Stimulated activated CD4-positive, alpha-beta T cell treated with anti-CD3 and anti-CD28 coated beads, TNF-alpha, amount 100 ng/mL, for 1 hour (primary cell): ENCODE data around the gene LRRC72.
"Not testable (repeated sequence)": the region's sequence is repeated elsewhere in the genome, so short reads cannot be mapped to it uniquely, and the experiment has no call there.

Experiments
- DNase-seq, 3 donors: peaks; one replicate each; pipeline ENCODE4 v3.0.0-alpha.2; 2020; ENCODE audit warnings: low read depth in 3 of 3, low spot score in 1 of 3

The LRRC72 gene

GRCh38 chr7:16526742-16527540 lies at the start of gene LRRC72:
Gene LRRC72 (plus strand): TSS chr7:16526825. CDS start chr7:16526953, 128 bp downstream.
- DNase-seq: no peak

- no peak for DNase-seq
Measured at GRCh38 chr7:16479161-16479560, 47.5 kb upstream of the LRRC72 start.

DNA sequence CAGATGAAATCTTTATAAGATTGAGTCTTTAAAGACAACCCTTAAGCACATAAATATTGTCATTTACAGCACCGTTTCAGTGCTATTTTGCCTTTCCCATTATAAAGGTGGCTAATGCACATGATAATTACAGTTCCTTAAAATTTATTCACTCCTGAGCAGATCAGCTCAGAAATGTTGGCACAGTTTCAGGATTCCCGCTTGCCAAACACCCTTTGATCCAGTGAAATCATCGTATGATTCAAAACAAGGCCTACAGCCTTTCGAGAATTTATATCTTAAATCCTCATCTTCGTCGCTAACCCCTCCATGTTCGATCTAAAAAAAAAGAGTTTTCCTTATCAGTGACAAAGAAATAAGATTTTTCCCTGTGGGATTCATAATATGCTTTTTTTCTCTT lies 47.0 kb upstream of the LRRC72 start:
- no peak for DNase-seq

DNA sequence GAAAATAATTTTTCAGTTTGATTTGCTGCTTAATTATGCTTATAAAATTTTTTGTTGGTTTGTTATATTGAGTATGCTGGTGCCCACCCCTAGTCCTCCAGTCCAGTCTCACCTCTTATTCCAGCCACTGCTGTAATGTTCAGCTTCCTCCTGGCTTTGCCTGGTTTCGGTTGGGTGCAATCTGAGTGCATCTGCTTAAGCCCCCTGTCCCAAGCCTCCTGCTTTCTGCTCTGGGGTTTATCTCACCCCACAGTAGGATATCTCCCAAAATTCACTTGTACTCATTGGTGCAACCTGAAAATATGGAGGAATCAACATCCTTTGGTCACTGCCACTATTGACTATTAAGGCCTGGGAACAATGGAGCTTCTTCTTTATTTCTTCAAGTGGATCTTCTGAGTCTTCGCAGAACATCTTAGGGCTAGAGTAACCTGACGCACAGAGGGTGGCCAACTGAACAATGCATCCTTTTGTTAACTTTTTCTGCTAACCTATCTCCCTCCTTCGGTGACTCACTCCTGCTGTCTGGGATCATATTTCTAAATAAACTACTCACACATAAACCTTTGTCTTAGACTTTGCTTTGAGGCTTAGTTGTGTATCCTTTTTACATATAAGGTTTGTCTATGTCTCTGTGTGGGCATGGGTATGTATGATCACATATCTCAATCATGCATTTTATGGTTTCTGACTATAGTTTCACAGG lies 42.0 kb upstream of the LRRC72 start:
- DNase-seq: no peak

- no peak for DNase-seq
Measured at GRCh38 chr7:16491148-16491547, 35.5 kb upstream of the LRRC72 start.

GRCh38 chr7:16492513-16493062 lies 34.0 kb upstream of the LRRC72 start:
- DNase-seq: no peak

DNA sequence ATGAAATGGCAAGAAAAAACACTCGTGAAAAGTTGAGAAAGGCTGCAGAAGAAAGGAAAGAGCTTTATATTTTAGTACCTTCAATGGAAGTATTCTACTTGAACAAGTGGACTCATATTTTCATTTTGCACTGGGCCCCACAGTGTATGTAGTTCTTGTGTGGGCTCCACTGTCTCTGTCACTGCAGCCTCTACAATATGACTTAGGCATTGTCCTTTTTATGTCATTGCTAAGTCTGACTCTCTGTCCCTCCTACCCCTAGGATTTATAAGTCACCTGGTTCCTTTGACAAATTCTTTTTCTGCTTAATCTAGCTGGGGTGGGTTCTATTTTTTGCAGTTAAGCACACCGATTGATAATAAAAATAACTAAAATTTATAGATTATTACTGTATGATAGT lies 33.4 kb upstream of the LRRC72 start:
- no peak for DNase-seq

- DNase-seq: no peak
Measured at GRCh38 chr7:16494551-16494950, 32.1 kb upstream of the LRRC72 start.

- DNase-seq: no peak
Measured at GRCh38 chr7:16494955-16495719, 31.5 kb upstream of the LRRC72 start.

DNA sequence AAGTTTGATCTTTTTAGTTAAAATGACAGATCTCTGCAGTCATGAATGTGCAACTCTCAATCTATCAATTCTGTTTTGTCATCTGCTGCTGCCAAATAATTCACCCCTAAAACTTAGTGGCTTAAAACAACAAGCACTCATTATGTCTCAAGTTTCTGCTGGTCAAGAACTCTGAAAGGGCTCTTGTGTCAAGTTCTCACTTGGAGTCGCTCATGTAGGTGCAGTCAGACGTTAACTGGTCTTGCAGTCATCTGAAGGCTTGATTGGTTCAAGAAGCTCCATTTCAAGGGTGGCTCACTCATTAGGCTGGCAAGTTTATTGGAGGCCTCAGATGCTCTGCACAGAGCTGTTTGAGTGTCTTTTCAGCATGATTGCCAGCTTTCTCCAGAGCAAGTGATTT lies 28.5 kb upstream of the LRRC72 start:
- no peak for DNase-seq

DNA sequence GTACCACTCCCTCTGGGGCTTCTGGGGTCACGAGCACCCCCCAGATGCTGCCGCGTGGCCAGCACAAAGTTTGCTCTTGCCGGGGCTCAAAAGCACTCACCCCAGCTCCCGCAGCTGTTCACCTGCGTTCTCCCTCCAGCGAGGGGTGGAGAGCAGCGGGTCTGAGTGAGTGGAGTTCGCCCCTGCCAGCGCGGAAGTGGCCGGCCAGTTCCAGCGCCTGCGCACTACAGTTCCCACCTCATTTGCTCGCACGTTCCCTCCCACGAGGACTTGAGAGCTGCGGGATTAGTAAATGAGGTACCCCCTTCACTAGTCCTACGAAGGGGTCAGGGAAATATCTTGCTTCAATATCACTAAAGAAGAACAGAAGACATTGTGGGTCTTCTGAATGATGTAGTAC lies 24.3 kb upstream of the LRRC72 start:
- no peak for DNase-seq

GRCh38 chr7:16504019-16504418 lies 22.6 kb upstream of the LRRC72 start:
- DNase-seq: no peak

GRCh38 chr7:16506422-16506821 lies 20.2 kb upstream of the LRRC72 start:
- not testable (repeated sequence) for DNase-seq

DNA sequence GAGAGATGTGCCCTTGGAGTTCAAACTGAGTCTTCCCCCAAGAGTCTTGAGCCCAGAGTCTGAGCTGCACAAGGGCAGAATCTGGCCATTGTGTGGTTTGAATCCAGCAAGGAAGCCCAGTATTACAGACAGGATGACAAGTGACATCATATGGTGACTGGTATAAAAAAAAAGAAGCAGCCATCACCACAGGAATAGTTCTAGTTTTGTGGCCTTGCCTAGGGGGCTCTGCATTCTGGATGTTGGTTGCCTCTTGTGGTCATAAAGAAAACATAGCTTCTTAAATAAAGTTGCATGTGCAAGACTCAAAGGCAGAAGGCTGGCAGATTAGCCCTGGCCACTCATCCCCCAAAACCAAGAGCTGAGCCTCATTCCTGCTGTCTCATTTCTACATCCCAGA lies 16.8 kb upstream of the LRRC72 start:
- no peak for DNase-seq

DNA sequence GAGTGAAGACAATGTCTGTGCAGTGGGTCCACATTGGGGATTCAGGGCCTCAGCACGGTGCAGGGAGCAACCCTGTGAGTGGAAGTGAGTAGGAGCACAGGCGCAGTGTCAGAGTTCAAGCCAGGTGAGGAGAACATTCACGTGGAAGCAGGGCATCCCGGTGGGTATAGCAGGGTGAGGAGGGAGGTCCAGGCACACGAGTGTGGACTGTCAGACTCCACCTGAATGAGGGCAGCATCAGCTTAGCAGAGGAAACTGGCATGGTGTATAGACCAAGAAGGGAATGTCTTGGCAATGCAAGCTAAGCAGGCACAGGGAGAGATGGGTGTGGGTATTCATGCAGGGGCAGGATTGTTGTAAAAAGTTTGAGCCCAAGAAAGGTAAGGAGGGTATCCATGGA lies 15.3 kb upstream of the LRRC72 start:
- no peak for DNase-seq

GRCh38 chr7:16512097-16512496 lies 14.5 kb upstream of the LRRC72 start:
- DNase-seq: no peak

GRCh38 chr7:16514271-16514670 lies 12.4 kb upstream of the LRRC72 start:
- no peak for DNase-seq

GRCh38 chr7:16514729-16515128 lies 11.9 kb upstream of the LRRC72 start:
- no peak for DNase-seq

- DNase-seq: no peak
Measured at GRCh38 chr7:16515785-16516685, 10.6 kb upstream of the LRRC72 start.

GRCh38 chr7:16519985-16520384 lies 6.6 kb upstream of the LRRC72 start:
- DNase-seq: not testable (repeated sequence)

DNA sequence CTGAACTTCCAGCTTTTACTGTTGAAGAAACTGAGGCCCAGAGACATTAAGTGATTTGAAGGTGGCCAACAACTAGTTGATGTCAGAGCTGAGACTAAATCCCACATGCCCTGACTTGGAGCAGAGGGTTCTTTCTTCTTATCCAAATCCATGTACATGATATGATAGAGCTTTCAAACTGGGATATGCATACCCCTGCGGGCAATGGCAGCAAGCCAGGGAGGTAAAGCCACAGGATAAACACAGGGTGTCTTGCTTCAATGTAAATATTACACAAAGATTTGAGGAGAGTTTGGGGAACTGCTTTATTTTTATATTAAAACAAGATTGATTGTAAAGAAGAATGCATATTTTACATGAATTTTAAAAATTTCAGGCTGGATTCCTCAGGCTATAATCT lies 2.3 kb upstream of the LRRC72 start:
- no peak for DNase-seq
